Thyroid gland (tissue), 4 donors: ENCODE results near the gene HES4.

ENCODE experiments used
- CTCF ChIP-seq, 6 experiments: fragments of 200-600 bp in 3 of 6; fragments of 450-650 bp in 3 of 6; sonication (generic) in 3 of 6; IDR thresholded peaks; one replicate each; pipeline ENCODE4 v1.5.1; 2016 to 2019; ENCODE audit warnings: antibody characterized with exemption in 6 of 6, mild to moderate bottlenecking in 2 of 6, inconsistent platforms in 1 of 6, moderate library complexity in 1 of 6
- POLR2A ChIP-seq, 2 donors: fragments of 450-650 bp; IDR thresholded peaks; one replicate each; pipeline ENCODE4 v1.6.1; 2017; ENCODE audit warnings: antibody characterized with exemption in 2 of 2, mild to moderate bottlenecking in 2 of 2, moderate library complexity in 1 of 2

- no peak for TF ChIP-seq POLR2A (IDR thresholded peaks at IDR 0.05)
- TF ChIP-seq CTCF (IDR thresholded peaks at IDR 0.05) = no peak
These were observed 34.0 kb upstream of the HES4 start for GRCh38 chr1:1033731-1034438.
